Thoracic aorta (tissue), 2 donors: ENCODE measurements around the gene RADIL. TPM values are rescaled to one million over a fixed set of nuclear protein-coding genes. Genes with fewer than 3 reads are reported as not detected.

Experiments
- ATAC-seq: fragments of 150-250 bp; one replicate; pipeline ENCODE4 v1.8.0; 2017; ENCODE audit warnings: low read depth; ENCODE audit not compliant: insufficient number of reproducible peaks, low FRiP score
- DNase-seq: peaks from one replicate; pipeline ENCODE4 v3.0.0-alpha.2; 2020; ENCODE audit warnings: low spot score
- H3K27ac ChIP-seq, 2 donors: fragments of 200-600 bp; sonication (generic); 1 replicate in 1 of 2; 2 replicates in 1 of 2; pipeline ENCODE4 v1.5.1; 2016; ENCODE audit warnings: mild to moderate bottlenecking in 2 of 2, moderate library complexity in 2 of 2
- H3K27me3 ChIP-seq: fragments of 200-600 bp; sonication (generic); replicated peaks from 2 replicates; pipeline ENCODE4 v1.6.0; 2016; ENCODE audit warnings: mild to moderate bottlenecking; ENCODE audit not compliant: insufficient read depth
- H3K36me3 ChIP-seq: fragments of 200-600 bp; sonication (generic); one replicate; pipeline ENCODE4 v1.5.1; 2016
- H3K4me1 ChIP-seq, 2 donors: fragments of 200-600 bp; sonication (generic); 1 replicate in 1 of 2; 2 replicates in 1 of 2; pipeline versions ENCODE4 v1.5.1 to v1.6.0; 2016; ENCODE audit warnings: low read depth in 2 of 2, mild to moderate bottlenecking in 1 of 2; ENCODE audit not compliant: control insufficient read depth in 1 of 2
- H3K4me3 ChIP-seq: fragments of 200-600 bp; sonication (generic); 2 replicates; pipeline ENCODE4 v1.5.1; 2016; ENCODE audit warnings: mild to moderate bottlenecking
- H3K9me3 ChIP-seq: fragments of 200-600 bp; sonication (generic); 2 replicates; pipeline ENCODE4 v1.5.1; 2016
- total RNA-seq, 2 donors: library from RNA; depleted of rRNA; stranded (reverse); fragments of >200 nt; gene quantifications; one replicate each; pipeline versions ENCODE4 v1.1.0 to v1.2.3, GENCODE V29; 2016
- TF ChIP-seq, protein P1 (sequence below): fragments of 200-600 bp; sonication (generic); IDR thresholded peaks from one replicate; pipeline ENCODE4 v1.5.1; 2019; ENCODE audit warnings: antibody characterized with exemption

The RADIL gene
- total RNA-seq, 2 donors from 2014 or later: 6.7 to 14.4 TPM

DNA sequence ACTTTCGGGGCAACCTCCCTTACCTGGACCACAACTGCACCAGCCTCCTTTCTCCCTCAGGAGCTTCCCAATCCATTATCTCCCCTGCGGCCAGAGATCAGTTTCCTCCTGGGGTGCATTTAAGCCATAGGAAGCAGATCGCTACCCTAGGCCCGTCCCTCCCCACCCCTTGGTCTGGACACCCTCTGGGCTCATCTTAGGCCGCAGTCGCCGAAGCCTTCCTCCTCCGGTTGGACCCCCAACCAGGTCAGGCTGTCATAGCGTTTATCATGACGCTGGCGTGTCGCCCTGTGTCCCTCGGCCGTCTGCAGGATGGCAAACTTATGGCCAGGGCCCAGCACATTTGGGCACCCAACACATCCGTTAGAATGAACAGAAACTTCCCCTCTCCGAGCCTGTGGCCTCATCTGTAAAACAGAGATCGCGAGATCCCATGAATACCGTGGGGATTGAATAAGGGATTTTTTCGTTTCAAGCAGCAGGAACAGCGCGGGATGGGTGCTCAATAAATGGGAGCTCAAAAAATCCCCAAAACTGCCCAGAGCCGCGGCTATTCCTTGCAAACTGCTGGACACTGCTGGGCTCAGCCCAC lies 108.8 kb downstream of the RADIL start:
- H3K27me3 ChIP-seq: no peaks in the 10 kb centered on the region

GRCh38 chr7:4774007-4774406 lies 109.5 kb downstream of the RADIL start:
- H3K36me3 ChIP-seq: peaks cover 4% of the 10 kb centered on the region
- H3K27me3 ChIP-seq: no peaks in the 10 kb centered on the region
- peak overlapping the region in 1 of 2 donors; percentile 81 for H3K27ac ChIP-seq
- DNase-seq (no peak), ATAC-seq (no peak)
- H3K9me3 ChIP-seq: no peaks in the 10 kb centered on the region
- peak overlapping the region; percentile 80 for H3K4me3 ChIP-seq
- TF ChIP-seq, protein P1, sequence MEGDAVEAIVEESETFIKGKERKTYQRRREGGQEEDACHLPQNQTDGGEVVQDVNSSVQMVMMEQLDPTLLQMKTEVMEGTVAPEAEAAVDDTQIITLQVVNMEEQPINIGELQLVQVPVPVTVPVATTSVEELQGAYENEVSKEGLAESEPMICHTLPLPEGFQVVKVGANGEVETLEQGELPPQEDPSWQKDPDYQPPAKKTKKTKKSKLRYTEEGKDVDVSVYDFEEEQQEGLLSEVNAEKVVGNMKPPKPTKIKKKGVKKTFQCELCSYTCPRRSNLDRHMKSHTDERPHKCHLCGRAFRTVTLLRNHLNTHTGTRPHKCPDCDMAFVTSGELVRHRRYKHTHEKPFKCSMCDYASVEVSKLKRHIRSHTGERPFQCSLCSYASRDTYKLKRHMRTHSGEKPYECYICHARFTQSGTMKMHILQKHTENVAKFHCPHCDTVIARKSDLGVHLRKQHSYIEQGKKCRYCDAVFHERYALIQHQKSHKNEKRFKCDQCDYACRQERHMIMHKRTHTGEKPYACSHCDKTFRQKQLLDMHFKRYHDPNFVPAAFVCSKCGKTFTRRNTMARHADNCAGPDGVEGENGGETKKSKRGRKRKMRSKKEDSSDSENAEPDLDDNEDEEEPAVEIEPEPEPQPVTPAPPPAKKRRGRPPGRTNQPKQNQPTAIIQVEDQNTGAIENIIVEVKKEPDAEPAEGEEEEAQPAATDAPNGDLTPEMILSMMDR: no peak
- peaks cover 18 to 34% of the 10 kb centered on the region in 2 donors for H3K4me1 ChIP-seq

More for the DNA sequence above, 108.8 kb downstream of the RADIL start:
- H3K9me3 ChIP-seq: no peaks in the 10 kb centered on the region
- DNase-seq (no peak), ATAC-seq (peak; percentile 63)
- peak overlapping the region; percentile 81 to 97 for H3K27ac ChIP-seq
- peak overlapping the region; percentile 80 for H3K4me3 ChIP-seq
- H3K36me3 ChIP-seq: peaks cover 4% of the 10 kb centered on the region
- H3K4me1 ChIP-seq: peaks cover 18 to 34% of the 10 kb centered on the region in 2 donors
- TF ChIP-seq, protein P1: no peak

DNA sequence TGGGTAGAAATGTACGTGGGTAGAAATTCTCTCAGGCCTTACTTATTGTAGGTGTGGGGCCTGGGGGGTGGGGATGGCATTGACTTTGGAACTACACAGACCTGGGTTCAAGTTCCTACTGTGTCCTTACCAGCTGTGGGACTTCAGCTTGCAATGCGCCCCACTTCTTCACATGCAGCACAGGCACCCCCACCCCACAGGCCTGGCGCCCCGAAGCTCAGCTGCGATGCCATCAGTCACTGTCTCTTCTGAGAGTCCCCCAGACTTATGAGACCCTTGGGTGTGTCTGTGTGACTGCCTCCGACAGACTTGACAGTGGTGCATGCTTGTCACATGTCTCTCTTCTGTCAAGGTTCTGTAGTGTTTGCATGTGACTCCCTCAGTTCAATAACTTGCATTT lies 111.2 kb downstream of the RADIL start:
- peaks cover 14 to 23% of the 10 kb centered on the region in 2 donors for H3K4me1 ChIP-seq

DNA sequence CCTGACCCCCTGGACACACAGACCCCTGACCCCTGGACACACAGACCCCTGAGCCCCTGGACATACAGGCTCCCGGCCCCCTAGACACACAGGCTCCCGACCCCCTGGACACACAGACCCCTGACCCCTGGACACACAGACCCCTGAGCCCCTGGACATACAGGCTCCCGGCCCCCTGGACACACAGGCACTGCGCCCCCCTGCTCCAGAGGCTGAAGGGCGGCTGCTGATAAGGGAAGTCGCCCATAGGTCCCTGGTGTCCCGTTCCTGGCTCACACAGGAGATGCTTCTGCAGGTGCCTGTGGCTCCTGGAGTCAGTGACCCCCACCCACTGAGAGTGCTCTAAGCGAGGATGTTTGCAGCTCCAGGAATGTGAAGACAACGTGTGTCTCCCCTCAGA lies 111.8 kb downstream of the RADIL start:
- ATAC-seq: no peak
- H3K27me3 ChIP-seq: no peaks in the 10 kb centered on the region
- no peak overlapping the region for H3K27ac ChIP-seq
- TF ChIP-seq, protein P1: no peak
- peaks cover 11 to 18% of the 10 kb centered on the region in 2 donors for H3K4me1 ChIP-seq
- no peaks in the 10 kb centered on the region for H3K36me3 ChIP-seq
- no peaks in the 10 kb centered on the region for H3K9me3 ChIP-seq
- no peak for DNase-seq
- no peak overlapping the region for H3K4me3 ChIP-seq

More for the DNA sequence above, 111.2 kb downstream of the RADIL start:
- Histone ChIP-seq H3K36me3 (no peaks in the 10 kb centered on the region), H3K27me3 (no peaks in the 10 kb centered on the region), H3K9me3 (no peaks in the 10 kb centered on the region), H3K4me3 (no peak overlapping the region), H3K27ac (no peak overlapping the region)
- ATAC-seq (no peak), DNase-seq (no peak)
- TF ChIP-seq, protein P1: no peak

GRCh38 chr7:4770886-4771285 lies 112.6 kb downstream of the RADIL start:
- H3K4me3 ChIP-seq: no peak overlapping the region
- H3K4me1 ChIP-seq: peaks cover 6 to 10% of the 10 kb centered on the region in 2 donors
- no peak for DNase-seq
- TF ChIP-seq, protein P1: no peak
- no peaks in the 10 kb centered on the region for H3K9me3 ChIP-seq
- H3K27ac ChIP-seq: no peak overlapping the region
- no peak for ATAC-seq
- H3K27me3 ChIP-seq: no peaks in the 10 kb centered on the region
- H3K36me3 ChIP-seq: no peaks in the 10 kb centered on the region
